Spleen (tissue), 11 donors: ENCODE data around the gene RFTN1. TPM values are rescaled to one million over a fixed set of nuclear protein-coding genes. Genes with fewer than 3 reads are reported as not detected.

Experiments
- DNase-seq: peaks from one replicate; pipeline ENCODE4 v3.0.0-alpha.2; 2020
- H3K27ac ChIP-seq, 8 donors: fragments of 200-600 bp; sonication (generic) in 7 of 8; 1 replicate in 4 of 8; 2 replicates in 4 of 8; pipeline versions ENCODE4 v1.5.0 to v1.8.0; 2016 to 2021; ENCODE audit warnings: inconsistent platforms in 4 of 8, mild to moderate bottlenecking in 4 of 8, moderate library complexity in 1 of 8
- H3K27me3 ChIP-seq, 7 donors: fragments of 200-600 bp; sonication (generic) in 6 of 7; replicated peaks in 1 of 7; 1 replicate in 4 of 7; 2 replicates in 3 of 7; pipeline versions ENCODE4 v1.5.0 to v1.8.0; 2016 to 2021; ENCODE audit warnings: inconsistent platforms in 3 of 7, mild to moderate bottlenecking in 1 of 7
- H3K36me3 ChIP-seq, 6 donors: fragments of 200-600 bp; sonication (generic) in 5 of 6; 1 replicate in 4 of 6; 2 replicates in 2 of 6; pipeline versions ENCODE4 v1.5.0 to v1.8.0; 2016 to 2021; ENCODE audit warnings: inconsistent platforms in 2 of 6
- H3K4me1 ChIP-seq, 6 donors: fragments of 200-600 bp; sonication (generic) in 5 of 6; 1 replicate in 3 of 6; 2 replicates in 3 of 6; pipeline versions ENCODE4 v1.5.0 to v1.8.0; 2016 to 2021; ENCODE audit warnings: inconsistent platforms in 3 of 6
- H3K4me3 ChIP-seq, 8 donors: fragments of 200-600 bp; sonication (generic) in 7 of 8; 1 replicate in 4 of 8; 2 replicates in 4 of 8; pipeline versions ENCODE4 v1.5.0 to v1.8.0; 2016 to 2021; ENCODE audit warnings: inconsistent platforms in 4 of 8, mild to moderate bottlenecking in 4 of 8, moderate library complexity in 2 of 8
- H3K9me3 ChIP-seq, 8 donors: fragments of 200-600 bp; sonication (generic) in 7 of 8; 1 replicate in 4 of 8; 2 replicates in 4 of 8; pipeline versions ENCODE4 v1.5.0 to v1.8.0; 2016 to 2021; ENCODE audit warnings: inconsistent platforms in 4 of 8
- POLR2A ChIP-seq, 3 donors: fragments of 450-650 bp; IDR thresholded peaks; one replicate each; pipeline ENCODE4 v1.5.1; 2017; ENCODE audit warnings: antibody characterized with exemption in 3 of 3, mild to moderate bottlenecking in 1 of 3
- POLR2AphosphoS5 ChIP-seq, 3 donors: sonication (generic); formaldehyde crosslinking; IDR thresholded peaks; one replicate each; pipeline ENCODE4 v1.5.1; 2017; ENCODE audit warnings: antibody characterized with exemption in 3 of 3
- WGBS, 5 donors: extraction: QIAGEN DNeasy Blood & Tissue Kit in 3 of 5; methylation state at CpG; one replicate each; pipeline versions ENCODE4 v1.1.5 to v1.1.7; 2013 to 2018; 5-methylcytosine and 5-hydroxymethylcytosine counted together
- intact Hi-C: fragments of 100-400 bp; cut with DNase I; formaldehyde crosslinking; loops from one replicate; pipeline ENCODE4 v1.15.0; 2023; ENCODE audit warnings: low total_unique reads
- polyA plus RNA-seq, 3 donors: library from polyadenylated mRNA; stranded (reverse); fragments of 200-250 nt; gene quantifications; one replicate each; pipeline ENCODE4 v1.2.1, GENCODE V29; 2013
- total RNA-seq, 7 donors: library from RNA; depleted of rRNA in 3 of 7; stranded (reverse); fragments of >200 nt in 3 of 7; fragmentation: NEBNext Ultra II Directional in 4 of 7; extraction: Animal tissue kit (Norgen Biotek cat#: 25700) in 4 of 7; gene quantifications; one replicate each; pipeline versions ENCODE4 v1.1.0 to v1.2.1, GENCODE V29; 2016 to 2021
- TF ChIP-seq, protein P1 (sequence below), 11 experiments: fragments of 200-600 bp in 7 of 11; fragments of 450-650 bp in 4 of 11; sonication (generic) in 4 of 11; IDR thresholded peaks in 8 of 11; conservative IDR thresholded peaks in 3 of 11; 1 replicate in 7 of 11; 2 replicates in 4 of 11; pipeline versions ENCODE4 v1.4.0 to v1.8.0; 2016 to 2021; ENCODE audit warnings: antibody characterized with exemption in 11 of 11, inconsistent platforms in 4 of 11, mild to moderate bottlenecking in 1 of 11
- donor health status: healthy with polysubstance abuse.
- donor health status: DM: no; HTN: no; CAD: no; lungs with moderate emphysema.
- donor health status: DM: no; HTN: no; CAD: no.
- donor health status: Bipolar disorder and iron deficiency.
- donor health status: healthy.
- donor health status: DM: no; HTN: no; CAD: no.
- donor health status: DM: yes; HTN: yes; CAD: no.

RFTN1 gene
- total and polyA plus RNA-seq, 10 donors: 30.4 to 106 (median 75.3) TPM

DNA sequence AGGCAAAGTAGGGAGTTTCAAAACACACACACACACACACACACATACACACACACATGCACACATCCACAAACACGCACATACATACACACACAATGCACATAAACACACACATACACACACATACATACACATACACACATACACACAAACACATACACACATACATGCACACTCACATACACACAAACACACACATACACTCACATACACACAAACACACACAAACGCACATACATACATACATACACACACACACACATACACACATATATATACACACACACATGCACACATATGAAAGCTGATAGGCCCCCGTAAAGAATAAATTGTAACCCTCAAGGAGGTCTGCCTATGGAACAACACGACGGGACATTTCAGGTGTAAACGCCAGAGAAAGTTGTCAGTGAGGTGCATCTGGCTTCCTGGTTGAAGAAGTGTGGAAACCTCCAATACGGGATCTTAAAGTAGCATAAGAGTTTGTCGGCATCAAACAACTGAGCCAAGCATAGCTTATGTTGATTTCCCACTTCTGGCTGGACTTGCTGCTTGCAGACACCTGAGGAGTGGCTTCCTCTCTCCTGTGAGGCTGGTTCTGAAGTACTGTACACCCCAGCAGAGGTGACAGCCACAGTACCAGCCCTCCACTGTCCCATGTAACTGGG lies 5.8 kb downstream of the RFTN1 start:
- no peaks in the 10 kb centered on the region for H3K27me3 ChIP-seq
- TF ChIP-seq POLR2AphosphoS5 (IDR thresholded peaks at IDR 0.05): no peak
- no peak for TF ChIP-seq POLR2A (IDR thresholded peaks at IDR 0.05)
- TF ChIP-seq, protein P1, sequence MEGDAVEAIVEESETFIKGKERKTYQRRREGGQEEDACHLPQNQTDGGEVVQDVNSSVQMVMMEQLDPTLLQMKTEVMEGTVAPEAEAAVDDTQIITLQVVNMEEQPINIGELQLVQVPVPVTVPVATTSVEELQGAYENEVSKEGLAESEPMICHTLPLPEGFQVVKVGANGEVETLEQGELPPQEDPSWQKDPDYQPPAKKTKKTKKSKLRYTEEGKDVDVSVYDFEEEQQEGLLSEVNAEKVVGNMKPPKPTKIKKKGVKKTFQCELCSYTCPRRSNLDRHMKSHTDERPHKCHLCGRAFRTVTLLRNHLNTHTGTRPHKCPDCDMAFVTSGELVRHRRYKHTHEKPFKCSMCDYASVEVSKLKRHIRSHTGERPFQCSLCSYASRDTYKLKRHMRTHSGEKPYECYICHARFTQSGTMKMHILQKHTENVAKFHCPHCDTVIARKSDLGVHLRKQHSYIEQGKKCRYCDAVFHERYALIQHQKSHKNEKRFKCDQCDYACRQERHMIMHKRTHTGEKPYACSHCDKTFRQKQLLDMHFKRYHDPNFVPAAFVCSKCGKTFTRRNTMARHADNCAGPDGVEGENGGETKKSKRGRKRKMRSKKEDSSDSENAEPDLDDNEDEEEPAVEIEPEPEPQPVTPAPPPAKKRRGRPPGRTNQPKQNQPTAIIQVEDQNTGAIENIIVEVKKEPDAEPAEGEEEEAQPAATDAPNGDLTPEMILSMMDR (IDR thresholded peaks at IDR 0.05 in 8 of 11, conservative IDR thresholded peaks at IDR 0.05 in 3 of 11): no peak
- peak overlapping the region in 1 of 8 donors; percentile 26 for H3K4me3 ChIP-seq
- H3K4me1 ChIP-seq: peaks cover 31 to 100% (median 78%) of the 10 kb centered on the region in 6 donors
- no peak for DNase-seq
- 80 to 91% (median 85%) methylated on average over 8 of the region's 8 CpGs for WGBS, 5 donors
- no peaks in the 10 kb centered on the region for H3K9me3 ChIP-seq
- peaks cover 0 to 6% (median 0%) of the 10 kb centered on the region in 6 donors for H3K36me3 ChIP-seq
- H3K27ac ChIP-seq: peak overlapping the region in 6 of 8 donors; percentile 17 to 93 (median 90)
- intact Hi-C loops: no loop called here

- no peaks in the 10 kb centered on the region for H3K9me3 ChIP-seq
- peaks cover 0 to 6% (median 0%) of the 10 kb centered on the region in 6 donors for H3K36me3 ChIP-seq
- peak overlapping the region in 2 of 8 donors; percentile 2 to 93 for H3K27ac ChIP-seq
- 80 to 87% (median 84%) methylated on average over 2 of the region's 2 CpGs for WGBS, 5 donors
- DNase-seq: no peak
- peaks cover 30 to 100% (median 73%) of the 10 kb centered on the region in 6 donors for H3K4me1 ChIP-seq
- H3K4me3 ChIP-seq: no peak overlapping the region
- intact Hi-C loops: no loop called here
- no peaks in the 10 kb centered on the region for H3K27me3 ChIP-seq
- TF ChIP-seq POLR2A (IDR thresholded peaks at IDR 0.05): no peak
Observed at GRCh38 chr3:16506884-16507577, 6.5 kb downstream of the RFTN1 start.

- Histone ChIP-seq H3K4me1 (peaks cover 26 to 100% (median 67%) of the 10 kb centered on the region in 6 donors), H3K9me3 (no peaks in the 10 kb centered on the region), H3K4me3 (no peak overlapping the region), H3K27me3 (no peaks in the 10 kb centered on the region), H3K27ac (peak overlapping the region in 1 of 8 donors; percentile 93), H3K36me3 (peaks cover 0 to 6% (median 0%) of the 10 kb centered on the region in 6 donors)
- TF ChIP-seq POLR2AphosphoS5 (IDR thresholded peaks at IDR 0.05): no peak
- intact Hi-C loops: no loop called here
- WGBS, 5 donors: 77 to 100% (median 94%) methylated on average over 3 of the region's 3 CpGs
- no peak for DNase-seq
Observed at GRCh38 chr3:16506451-16506850, 7.0 kb downstream of the RFTN1 start.

- 76 to 91% (median 88%) methylated on average over 4 of the region's 4 CpGs for WGBS, 5 donors
- H3K4me1 ChIP-seq: peaks cover 13 to 93% (median 49%) of the 10 kb centered on the region in 6 donors
- H3K4me3 ChIP-seq: no peak overlapping the region
- H3K27me3 ChIP-seq: no peaks in the 10 kb centered on the region
- intact Hi-C loops: no loop called here
- H3K27ac ChIP-seq: peak overlapping the region in 2 of 8 donors; percentile 18 to 39
- peaks cover 0 to 13% (median 0%) of the 10 kb centered on the region in 6 donors for H3K36me3 ChIP-seq
- peaks cover 0 to under 1% (median 0%) of the 10 kb centered on the region in 8 donors for H3K9me3 ChIP-seq
- no peak for TF ChIP-seq POLR2A (IDR thresholded peaks at IDR 0.05)
- no peak for TF ChIP-seq POLR2AphosphoS5 (IDR thresholded peaks at IDR 0.05)
- TF ChIP-seq, protein P1 (IDR thresholded peaks at IDR 0.05 in 8 of 11, conservative IDR thresholded peaks at IDR 0.05 in 3 of 11): no peak
- DNase-seq: no peak
Observed at GRCh38 chr3:16504692-16505091, 8.8 kb downstream of the RFTN1 start.

DNA sequence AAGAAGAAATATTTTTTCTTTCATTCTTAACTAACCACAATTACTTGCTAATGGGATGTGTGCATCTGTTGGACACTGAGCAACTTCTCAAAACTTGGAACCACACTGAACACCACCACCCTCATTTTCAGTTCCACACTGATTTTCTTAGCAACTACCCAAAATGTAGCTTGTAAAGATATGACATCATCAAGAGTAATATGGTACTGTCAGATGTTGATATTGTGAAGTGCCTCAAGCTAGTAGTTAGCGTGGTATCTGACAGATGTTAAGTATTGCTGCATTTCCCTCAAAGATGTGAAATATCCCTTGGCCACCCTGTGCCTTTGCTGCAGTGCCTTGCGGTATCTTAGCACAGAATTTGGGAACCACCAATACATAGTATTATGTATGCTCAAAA lies 9.3 kb downstream of the RFTN1 start:
- intact Hi-C loops: no loop called here
- TF ChIP-seq, protein P1 (IDR thresholded peaks at IDR 0.05 in 8 of 11, conservative IDR thresholded peaks at IDR 0.05 in 3 of 11): no peak
- TF ChIP-seq POLR2AphosphoS5 (IDR thresholded peaks at IDR 0.05): peak in 1 of 3 donors; percentile 6
- Histone ChIP-seq H3K9me3 (peaks cover 0 to 5% (median 0%) of the 10 kb centered on the region in 8 donors), H3K27ac (peak overlapping the region in 3 of 8 donors; percentile 2 to 39 (median 18)), H3K4me1 (peaks cover 8 to 92% (median 45%) of the 10 kb centered on the region in 6 donors), H3K36me3 (peaks cover 0 to 13% (median 0%) of the 10 kb centered on the region in 6 donors), H3K27me3 (no peaks in the 10 kb centered on the region), H3K4me3 (no peak overlapping the region)
- WGBS, 5 donors: 38 to 68% (median 46%) methylated on average over 2 of the region's 2 CpGs
- no peak for DNase-seq
